Gastroesophageal sphincter (tissue), 3 donors: ENCODE data around the gene ATP2B2.

Experiments
- POLR2A ChIP-seq, 2 donors: fragments of 450-650 bp; IDR thresholded peaks; one replicate each; pipeline ENCODE4 v1.6.1; 2017; ENCODE audit warnings: antibody characterized with exemption in 2 of 2, mild to moderate bottlenecking in 2 of 2, moderate library complexity in 1 of 2
- POLR2AphosphoS5 ChIP-seq: sonication (generic); formaldehyde crosslinking; IDR thresholded peaks from one replicate; pipeline ENCODE4 v1.6.1; 2017; ENCODE audit warnings: antibody characterized with exemption
- TF ChIP-seq, protein P1 (sequence below), 4 experiments: fragments of 200-600 bp in 2 of 4; fragments of 450-650 bp in 2 of 4; sonication (generic) in 1 of 4; IDR thresholded peaks; one replicate each; pipeline ENCODE4 v1.5.1; 2017 to 2019; ENCODE audit warnings: antibody characterized with exemption in 4 of 4, mild to moderate bottlenecking in 2 of 4, moderate library complexity in 2 of 4

DNA sequence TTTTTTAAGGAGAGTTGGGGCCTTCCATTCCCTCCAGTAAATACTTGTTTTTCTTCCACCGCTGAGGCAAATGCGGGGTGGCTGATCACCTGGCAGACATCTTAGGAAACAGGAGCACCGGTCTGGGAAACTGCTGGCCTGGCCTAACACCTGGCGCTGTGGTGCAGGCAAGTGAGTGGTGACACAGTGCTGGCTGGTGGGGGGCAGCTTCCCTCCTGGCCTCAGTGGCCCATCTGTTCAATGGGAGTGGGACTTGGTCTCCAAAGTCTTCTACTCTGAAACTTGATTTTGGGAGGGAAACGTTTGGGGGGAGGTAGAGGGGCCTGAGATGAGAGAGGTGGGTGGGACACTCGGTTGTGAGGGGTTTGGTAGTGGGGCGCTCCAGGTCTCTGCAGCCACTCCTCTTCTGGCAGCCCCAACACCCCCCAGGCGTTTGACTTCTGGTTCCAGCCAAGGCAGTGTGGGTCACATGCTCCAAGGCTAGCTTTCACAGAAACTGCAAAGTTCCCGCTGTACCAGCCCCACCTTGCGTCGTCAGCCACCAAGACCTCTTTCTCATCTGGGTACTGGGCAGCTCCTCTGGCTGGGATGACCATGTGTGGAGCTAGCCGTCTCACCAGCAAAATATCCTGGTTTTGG is 217.3 kb downstream of the ATP2B2 start:
- TF ChIP-seq, protein P1, sequence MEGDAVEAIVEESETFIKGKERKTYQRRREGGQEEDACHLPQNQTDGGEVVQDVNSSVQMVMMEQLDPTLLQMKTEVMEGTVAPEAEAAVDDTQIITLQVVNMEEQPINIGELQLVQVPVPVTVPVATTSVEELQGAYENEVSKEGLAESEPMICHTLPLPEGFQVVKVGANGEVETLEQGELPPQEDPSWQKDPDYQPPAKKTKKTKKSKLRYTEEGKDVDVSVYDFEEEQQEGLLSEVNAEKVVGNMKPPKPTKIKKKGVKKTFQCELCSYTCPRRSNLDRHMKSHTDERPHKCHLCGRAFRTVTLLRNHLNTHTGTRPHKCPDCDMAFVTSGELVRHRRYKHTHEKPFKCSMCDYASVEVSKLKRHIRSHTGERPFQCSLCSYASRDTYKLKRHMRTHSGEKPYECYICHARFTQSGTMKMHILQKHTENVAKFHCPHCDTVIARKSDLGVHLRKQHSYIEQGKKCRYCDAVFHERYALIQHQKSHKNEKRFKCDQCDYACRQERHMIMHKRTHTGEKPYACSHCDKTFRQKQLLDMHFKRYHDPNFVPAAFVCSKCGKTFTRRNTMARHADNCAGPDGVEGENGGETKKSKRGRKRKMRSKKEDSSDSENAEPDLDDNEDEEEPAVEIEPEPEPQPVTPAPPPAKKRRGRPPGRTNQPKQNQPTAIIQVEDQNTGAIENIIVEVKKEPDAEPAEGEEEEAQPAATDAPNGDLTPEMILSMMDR (IDR thresholded peaks at IDR 0.05): no peak
- TF ChIP-seq POLR2AphosphoS5 (no peak), POLR2A (IDR thresholded peaks at IDR 0.05) (no peak)
